EL (cell line): ENCODE results near the gene MAP4K2.

Source experiments
- DNase-seq: peaks from one replicate; pipeline ENCODE4 v3.0.0-alpha.2; 2016

Gene MAP4K2

GRCh38 chr11:64753380-64754123, 49.5 kb downstream of the MAP4K2 start:
- DNase-seq, result no peak

- DNase-seq, result no peak
These were observed 50.0 kb downstream of the MAP4K2 start for GRCh38 chr11:64753019-64753379.

DNA sequence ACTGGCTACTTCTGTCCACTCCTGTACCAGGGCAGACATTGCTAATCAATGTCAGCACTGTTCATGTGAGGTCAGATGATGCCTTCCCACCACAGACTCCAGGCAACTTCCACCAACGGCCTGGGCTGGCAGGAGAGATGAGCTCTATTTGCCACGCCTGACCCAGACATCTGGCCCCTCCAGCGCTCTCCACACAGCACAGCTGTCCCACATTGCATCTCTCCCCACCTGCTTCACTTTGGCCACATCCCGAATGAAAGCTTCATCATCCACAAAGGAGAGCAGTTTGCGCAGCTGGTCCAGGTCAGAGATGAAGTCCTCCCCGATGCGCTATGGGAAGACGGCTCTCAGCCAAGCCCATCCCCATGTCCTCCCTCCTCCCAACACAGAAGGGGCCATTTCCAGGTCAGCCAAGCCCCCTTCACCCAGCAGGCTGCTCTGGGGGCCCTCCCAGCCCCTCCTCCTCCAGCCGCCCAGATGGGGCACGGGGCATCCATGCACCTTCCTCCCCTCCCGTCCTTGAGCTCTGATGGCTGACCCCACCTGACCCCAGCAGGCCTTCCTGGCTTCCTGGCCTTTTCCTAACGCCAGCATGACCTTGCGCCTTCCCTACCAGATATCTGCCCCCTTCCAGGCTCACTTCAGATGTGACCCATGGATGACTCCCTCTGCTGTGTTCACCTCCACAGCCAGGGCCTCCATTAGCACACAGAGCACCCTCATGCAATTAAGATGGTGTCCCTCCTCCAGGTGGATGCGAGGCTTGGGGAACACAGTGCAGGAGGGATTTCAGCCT, 50.6 kb downstream of the MAP4K2 start:
- no peak for DNase-seq

DNA sequence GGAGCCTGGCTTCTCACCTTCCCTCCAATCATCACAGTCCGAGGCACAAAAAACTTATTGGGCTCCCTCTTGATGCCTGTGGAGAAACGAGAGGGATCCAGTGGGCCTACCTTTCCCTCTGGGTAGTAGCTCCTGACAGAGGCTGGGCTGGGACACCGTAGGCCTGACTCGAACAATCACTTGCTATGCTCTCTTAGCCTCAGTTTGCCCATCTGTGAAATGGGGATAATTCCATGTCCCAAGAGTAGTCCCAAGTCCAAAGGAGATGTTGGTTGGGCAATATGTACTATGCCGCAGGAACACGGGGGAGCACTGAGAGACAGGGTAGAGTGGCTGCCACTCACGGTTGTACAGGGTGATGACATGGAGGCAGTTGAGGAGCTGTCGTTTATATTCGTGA, 51.4 kb downstream of the MAP4K2 start:
- DNase-seq, result no peak

DNA sequence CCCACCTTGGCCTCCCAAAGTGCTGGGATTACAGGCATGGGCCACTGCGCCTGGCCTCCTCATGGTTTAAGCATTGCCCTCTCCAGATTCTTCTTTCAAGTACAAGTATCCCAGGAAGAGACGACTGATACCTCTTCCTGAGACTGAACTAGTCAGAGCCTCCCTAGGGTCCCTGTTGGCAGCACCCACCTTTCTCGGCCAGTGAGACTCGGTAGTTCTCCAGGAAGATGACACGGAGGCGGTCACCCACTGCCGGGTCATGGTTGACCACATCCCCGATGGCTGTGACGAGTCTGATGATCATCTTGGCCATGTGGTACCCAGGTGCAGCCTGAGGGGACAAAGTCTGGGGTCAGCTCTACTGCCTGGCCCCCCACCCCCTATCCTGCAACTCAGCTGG, 51.9 kb downstream of the MAP4K2 start:
- no peak for DNase-seq

- DNase-seq, result no peak
These were observed 52.5 kb downstream of the MAP4K2 start for GRCh38 chr11:64750361-64751054.

DNA sequence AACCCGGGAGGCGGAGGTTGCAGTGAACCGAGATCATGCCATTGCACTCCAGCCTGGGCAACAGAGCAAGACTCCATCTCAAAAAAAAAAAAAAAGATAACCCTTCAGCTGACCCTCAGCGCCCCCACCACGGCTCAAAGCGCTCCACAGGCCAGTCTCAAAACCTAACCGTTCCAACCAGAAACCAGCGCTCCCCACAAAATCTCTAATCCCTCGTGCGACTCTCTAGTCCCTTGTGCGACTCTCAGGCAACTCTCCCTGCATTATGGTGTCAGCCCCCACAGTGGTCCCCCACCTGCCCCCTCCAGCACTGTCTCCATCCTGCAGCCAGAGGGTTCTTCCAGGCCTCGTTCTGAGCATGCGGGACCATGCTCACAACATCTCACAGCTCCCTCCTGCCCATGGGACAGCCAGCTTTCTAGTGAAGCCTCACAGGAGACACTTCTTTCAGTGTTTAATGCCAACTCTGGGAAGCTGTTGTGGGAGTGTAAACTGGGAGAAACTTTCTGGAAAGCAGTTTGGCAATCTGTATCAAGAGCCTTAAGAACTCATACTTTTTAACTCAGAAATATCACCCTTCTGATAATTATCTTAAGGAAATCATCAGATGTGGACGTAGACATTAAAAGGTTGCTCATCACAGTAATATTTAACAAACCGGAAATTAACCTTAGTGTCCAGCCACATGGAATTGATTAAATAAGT, 54.9 kb downstream of the MAP4K2 start:
- peak; percentile 80 for DNase-seq

- no peak for DNase-seq
These were observed 56.5 kb downstream of the MAP4K2 start for GRCh38 chr11:64746486-64746885.

DNA sequence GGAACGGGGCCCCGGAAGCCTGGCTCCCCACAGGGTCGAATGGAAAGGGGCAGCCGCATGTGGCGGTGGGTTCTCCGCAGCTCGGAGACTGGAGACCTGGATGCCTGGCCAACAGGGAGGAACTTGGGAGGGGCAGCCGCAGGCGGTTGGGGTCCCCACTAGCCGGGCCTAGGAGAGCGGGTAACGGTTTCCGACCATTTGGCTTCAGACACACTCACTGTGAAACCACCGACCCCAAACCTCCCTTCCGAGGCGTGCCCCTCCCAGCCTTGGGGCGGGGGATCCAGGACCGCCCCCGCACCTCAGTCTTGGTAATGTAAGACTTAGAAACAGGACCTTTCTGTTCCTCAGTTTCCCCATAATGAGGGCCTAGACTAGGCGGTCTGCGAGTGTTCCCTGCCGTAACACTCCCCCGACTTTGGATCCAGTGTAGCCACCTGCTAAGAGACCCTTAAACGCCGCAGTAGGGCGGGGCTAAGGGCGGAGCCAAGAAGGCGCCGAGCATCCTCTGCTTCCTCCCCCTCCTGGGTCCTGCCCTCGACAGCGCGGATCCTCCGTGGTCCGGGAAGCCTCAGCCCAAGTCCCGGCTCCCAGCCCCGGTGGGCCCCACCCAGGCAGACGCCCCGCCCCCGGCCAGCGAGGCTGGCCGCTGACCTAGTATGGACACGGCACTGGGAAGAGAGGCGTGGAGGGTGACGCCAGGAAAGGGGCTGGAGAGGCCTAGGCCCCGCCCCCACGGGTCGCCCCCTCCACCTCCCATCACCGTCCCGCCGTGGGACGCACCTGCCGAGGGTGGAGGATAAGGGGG, 57.3 kb downstream of the MAP4K2 start:
- DNase-seq, result peak; percentile 59

GRCh38 chr11:64745189-64745520, 57.9 kb downstream of the MAP4K2 start:
- no peak for DNase-seq

GRCh38 chr11:64744544-64745188, 58.3 kb downstream of the MAP4K2 start:
- no peak for DNase-seq

DNA sequence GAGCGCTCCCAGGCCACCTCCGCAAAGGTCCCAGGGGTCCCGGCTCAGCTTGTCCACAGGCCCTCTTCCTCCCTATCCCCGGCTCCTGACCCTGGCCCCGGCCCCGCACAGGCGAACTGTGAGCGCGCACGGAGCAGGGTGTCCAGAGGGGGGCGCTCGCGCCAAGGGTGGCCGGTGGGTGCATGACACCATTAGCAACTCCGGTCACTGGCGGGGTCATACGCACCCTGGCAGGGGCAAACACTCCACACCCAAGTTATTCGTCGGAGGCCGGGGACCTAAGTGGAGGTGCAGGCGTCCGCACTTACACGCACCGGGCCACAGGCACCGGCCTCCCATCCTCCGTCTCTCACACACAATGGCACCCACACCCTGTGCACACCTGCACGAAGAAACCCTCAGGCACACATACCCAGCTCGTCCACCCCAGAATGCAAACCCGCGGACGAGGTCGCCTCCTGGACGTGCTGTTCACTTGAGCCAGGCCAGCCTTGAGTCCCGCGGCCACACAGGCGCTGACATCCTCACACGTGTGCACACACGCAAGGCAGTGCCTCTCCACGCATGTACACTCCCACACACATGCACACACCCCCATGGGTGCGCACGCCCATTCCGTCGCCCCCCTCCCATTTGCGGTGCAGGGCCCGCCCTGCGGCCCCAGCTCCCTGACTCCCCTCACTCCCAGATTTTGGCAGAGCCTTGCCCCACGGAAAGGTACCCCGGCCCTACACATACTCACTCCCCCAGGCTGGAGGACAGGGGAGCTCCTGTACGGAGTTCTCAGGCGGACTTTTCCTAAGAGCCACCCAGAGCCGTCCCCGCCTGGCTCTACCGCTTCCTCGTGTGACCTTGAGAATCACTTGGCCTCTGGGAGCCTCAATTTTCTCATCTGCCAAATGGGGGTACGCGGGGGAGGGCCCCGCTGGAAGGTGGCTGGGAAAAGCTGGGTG, 59.1 kb downstream of the MAP4K2 start, which contains the start of gene RASGRP2:
Gene RASGRP2, minus strand, starts transcription at position 552 of the 953 bp plus-strand sequence. CDS start 1,276 bp downstream, outside the sequence.
- peak; percentile 37 for DNase-seq

DNA sequence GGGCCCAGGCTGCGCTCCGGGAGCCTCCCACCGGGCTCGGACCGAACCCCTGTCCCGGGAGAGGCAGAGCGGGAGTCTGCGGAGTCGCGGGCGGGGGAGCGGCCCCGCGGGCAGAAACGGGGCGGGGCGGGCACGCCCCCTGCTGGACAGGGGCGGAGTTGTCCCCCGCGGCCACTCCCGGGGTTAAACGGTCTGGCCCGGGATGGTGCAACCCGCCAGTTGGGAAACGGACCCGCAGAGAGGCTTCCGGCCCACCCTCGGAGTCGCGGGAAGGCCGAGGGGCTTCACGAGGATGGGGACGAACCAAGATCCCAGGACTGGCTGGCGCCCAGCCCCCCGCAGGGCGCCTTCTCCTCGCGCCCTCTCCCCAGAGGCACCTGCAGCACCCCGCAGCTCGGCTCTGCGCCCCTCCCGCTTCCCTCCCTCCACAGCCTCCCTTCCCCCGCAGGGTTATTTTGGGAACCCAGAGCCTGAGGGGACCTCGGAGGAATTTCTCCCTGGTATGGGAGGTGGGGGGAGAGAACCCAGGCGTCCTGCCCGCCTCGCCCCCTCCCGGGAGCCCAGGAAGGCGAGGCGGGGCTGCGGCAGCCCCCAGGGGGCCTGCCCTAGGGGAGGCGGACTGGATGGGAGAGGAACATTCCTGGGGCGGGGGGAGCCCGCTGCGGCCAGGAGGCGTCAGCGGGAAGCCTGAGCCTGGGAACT, 60.0 kb downstream of the MAP4K2 start:
- peak; percentile 52 for DNase-seq

- DNase-seq, result peak; percentile 34
These were observed 60.7 kb downstream of the MAP4K2 start for GRCh38 chr11:64742087-64742888.

- DNase-seq, result no peak
These were observed 61.5 kb downstream of the MAP4K2 start for GRCh38 chr11:64741375-64742086.

GRCh38 chr11:64739871-64740270, 63.1 kb downstream of the MAP4K2 start:
- DNase-seq, result no peak

GRCh38 chr11:64736654-64737053, 66.4 kb downstream of the MAP4K2 start:
- DNase-seq, result no peak

GRCh38 chr11:64735725-64736259, 67.2 kb downstream of the MAP4K2 start:
- DNase-seq, result no peak
